Measurements from ENCODE around the gene CCDC192.

GRCh38 chr5:127854520-127854919 is 151.3 kb downstream of the CCDC192 start:
- TF ChIP-seq CTCF (conservative IDR thresholded peaks at IDR 0.05; ENCODE audit: low read length) (no peak), EZH2phosphoT487 (IDR thresholded peaks at IDR 0.05; ENCODE audit: borderline replicate concordance) (no peak)

All from Loucy (cell line).